ENCODE measurements around the gene CRYBG1.

Gene CRYBG1

DNA sequence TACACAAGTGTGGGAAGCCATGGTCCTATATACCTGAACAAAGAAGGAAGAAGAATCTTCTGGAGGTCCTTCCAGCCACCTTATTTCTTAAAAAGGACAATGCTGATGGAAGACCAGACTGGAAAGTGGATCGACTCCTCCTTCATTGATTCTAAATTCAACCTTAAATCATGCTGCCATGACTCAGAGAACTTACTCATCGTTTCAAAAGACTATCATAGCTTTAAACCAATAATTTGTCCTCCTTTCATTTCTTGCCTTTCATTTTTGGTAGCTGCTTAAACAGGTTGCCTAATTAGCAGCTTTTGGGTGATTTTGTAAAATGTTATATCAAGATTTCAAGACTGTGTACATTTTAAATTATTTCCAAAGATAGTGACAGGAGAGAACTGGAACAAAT is 208.0 kb downstream of the CRYBG1 start:
- no peak overlapping the region for H3K27ac ChIP-seq (replicated peaks)
- DNase-seq (ENCODE audit: low read depth in 1 of 2, low spot score in 1 of 2) = no peak
- TF ChIP-seq, protein P1, sequence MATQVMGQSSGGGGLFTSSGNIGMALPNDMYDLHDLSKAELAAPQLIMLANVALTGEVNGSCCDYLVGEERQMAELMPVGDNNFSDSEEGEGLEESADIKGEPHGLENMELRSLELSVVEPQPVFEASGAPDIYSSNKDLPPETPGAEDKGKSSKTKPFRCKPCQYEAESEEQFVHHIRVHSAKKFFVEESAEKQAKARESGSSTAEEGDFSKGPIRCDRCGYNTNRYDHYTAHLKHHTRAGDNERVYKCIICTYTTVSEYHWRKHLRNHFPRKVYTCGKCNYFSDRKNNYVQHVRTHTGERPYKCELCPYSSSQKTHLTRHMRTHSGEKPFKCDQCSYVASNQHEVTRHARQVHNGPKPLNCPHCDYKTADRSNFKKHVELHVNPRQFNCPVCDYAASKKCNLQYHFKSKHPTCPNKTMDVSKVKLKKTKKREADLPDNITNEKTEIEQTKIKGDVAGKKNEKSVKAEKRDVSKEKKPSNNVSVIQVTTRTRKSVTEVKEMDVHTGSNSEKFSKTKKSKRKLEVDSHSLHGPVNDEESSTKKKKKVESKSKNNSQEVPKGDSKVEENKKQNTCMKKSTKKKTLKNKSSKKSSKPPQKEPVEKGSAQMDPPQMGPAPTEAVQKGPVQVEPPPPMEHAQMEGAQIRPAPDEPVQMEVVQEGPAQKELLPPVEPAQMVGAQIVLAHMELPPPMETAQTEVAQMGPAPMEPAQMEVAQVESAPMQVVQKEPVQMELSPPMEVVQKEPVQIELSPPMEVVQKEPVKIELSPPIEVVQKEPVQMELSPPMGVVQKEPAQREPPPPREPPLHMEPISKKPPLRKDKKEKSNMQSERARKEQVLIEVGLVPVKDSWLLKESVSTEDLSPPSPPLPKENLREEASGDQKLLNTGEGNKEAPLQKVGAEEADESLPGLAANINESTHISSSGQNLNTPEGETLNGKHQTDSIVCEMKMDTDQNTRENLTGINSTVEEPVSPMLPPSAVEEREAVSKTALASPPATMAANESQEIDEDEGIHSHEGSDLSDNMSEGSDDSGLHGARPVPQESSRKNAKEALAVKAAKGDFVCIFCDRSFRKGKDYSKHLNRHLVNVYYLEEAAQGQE (IDR thresholded peaks at IDR 0.05; ENCODE audit: insufficient replicate concordance, low read depth) = no peak
- TF ChIP-seq POLR2AphosphoS5 (IDR thresholded peaks at IDR 0.05; ENCODE audit: low read depth) (no peak), GABPA (IDR thresholded peaks at IDR 0.05; ENCODE audit: low read depth) (no peak), SPI1 (IDR thresholded peaks at IDR 0.05; ENCODE audit: borderline replicate concordance, low read depth) (no peak)
- TF ChIP-seq, protein P2, sequence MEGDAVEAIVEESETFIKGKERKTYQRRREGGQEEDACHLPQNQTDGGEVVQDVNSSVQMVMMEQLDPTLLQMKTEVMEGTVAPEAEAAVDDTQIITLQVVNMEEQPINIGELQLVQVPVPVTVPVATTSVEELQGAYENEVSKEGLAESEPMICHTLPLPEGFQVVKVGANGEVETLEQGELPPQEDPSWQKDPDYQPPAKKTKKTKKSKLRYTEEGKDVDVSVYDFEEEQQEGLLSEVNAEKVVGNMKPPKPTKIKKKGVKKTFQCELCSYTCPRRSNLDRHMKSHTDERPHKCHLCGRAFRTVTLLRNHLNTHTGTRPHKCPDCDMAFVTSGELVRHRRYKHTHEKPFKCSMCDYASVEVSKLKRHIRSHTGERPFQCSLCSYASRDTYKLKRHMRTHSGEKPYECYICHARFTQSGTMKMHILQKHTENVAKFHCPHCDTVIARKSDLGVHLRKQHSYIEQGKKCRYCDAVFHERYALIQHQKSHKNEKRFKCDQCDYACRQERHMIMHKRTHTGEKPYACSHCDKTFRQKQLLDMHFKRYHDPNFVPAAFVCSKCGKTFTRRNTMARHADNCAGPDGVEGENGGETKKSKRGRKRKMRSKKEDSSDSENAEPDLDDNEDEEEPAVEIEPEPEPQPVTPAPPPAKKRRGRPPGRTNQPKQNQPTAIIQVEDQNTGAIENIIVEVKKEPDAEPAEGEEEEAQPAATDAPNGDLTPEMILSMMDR (IDR thresholded peaks at IDR 0.05; ENCODE audit: insufficient read depth, low read length) = no peak
- no peak overlapping the region for H3K4me3 ChIP-seq (replicated peaks; ENCODE audit: insufficient read depth, low read length)
- no peaks in the 10 kb centered on the region for H3K27me3 ChIP-seq (ENCODE audit: insufficient read depth, poor library complexity, severe bottlenecking)

DNA sequence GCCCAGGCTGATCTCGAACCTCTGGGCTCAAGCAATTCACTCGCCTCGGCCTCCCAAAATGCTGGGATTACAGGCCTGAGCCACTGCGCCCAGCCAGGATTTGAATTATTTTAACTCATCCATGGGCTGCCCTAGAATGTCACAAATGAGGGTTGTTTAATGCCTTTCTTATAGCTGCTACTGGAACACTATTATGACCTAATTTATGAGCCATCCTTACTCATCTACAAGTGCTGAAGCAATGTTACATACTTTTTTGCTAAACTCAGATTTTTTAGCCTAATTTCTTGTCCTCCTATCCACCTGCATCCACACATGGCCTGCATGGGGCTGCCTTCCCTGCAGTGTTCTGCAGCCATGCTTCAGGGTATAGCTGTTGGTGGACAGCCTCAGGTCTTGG is 208.9 kb downstream of the CRYBG1 start:
- Histone ChIP-seq H3K27me3 (ENCODE audit: insufficient read depth, poor library complexity, severe bottlenecking) (no peaks in the 10 kb centered on the region), H3K27ac (replicated peaks) (no peak overlapping the region), H3K4me3 (replicated peaks; ENCODE audit: insufficient read depth, low read length) (no peak overlapping the region)
- DNase-seq (ENCODE audit: low read depth in 1 of 2, low spot score in 1 of 2) = no peak
- no peak for TF ChIP-seq GABPA (IDR thresholded peaks at IDR 0.05; ENCODE audit: low read depth)
- TF ChIP-seq POLR2AphosphoS5 (IDR thresholded peaks at IDR 0.05; ENCODE audit: low read depth) = no peak
- TF ChIP-seq, protein P1 (IDR thresholded peaks at IDR 0.05; ENCODE audit: insufficient replicate concordance, low read depth) = no peak
- TF ChIP-seq SPI1 (IDR thresholded peaks at IDR 0.05; ENCODE audit: borderline replicate concordance, low read depth) = no peak
- TF ChIP-seq, protein P2 (IDR thresholded peaks at IDR 0.05; ENCODE audit: insufficient read depth, low read length) = no peak

DNA sequence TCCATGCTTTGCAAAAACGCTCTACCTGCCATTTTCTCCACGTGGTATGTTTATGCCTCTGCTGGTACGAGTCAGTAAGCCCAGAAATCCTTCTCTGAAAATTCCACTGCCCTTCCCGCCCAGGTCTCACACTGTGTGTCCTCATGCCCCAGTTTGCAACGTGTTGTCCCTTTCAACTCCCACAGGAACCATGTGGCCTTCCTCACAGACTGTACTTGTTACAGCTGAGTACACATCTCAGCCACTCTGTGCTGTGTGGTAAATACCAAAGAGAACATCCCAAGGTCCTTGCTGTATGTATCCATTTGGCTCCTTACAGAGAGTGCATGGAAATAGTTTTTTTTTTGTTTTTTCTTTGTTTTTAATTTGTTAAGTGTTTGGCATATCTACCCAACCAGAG is 211.9 kb downstream of the CRYBG1 start:
- H3K4me3 ChIP-seq (replicated peaks; ENCODE audit: insufficient read depth, low read length) = no peak overlapping the region
- H3K27me3 ChIP-seq (ENCODE audit: insufficient read depth, poor library complexity, severe bottlenecking) = no peaks in the 10 kb centered on the region
- no peak for DNase-seq (ENCODE audit: low read depth in 1 of 2, low spot score in 1 of 2)
- H3K27ac ChIP-seq (replicated peaks) = no peak overlapping the region; the same call in 1 of the 2 replicates
- TF ChIP-seq POLR2AphosphoS5 (IDR thresholded peaks at IDR 0.05; ENCODE audit: low read depth) (no peak), GABPA (IDR thresholded peaks at IDR 0.05; ENCODE audit: low read depth) (no peak), SPI1 (IDR thresholded peaks at IDR 0.05; ENCODE audit: borderline replicate concordance, low read depth) (no peak)
- TF ChIP-seq, protein P1 (IDR thresholded peaks at IDR 0.05; ENCODE audit: insufficient replicate concordance, low read depth) = no peak
- TF ChIP-seq, protein P2 (IDR thresholded peaks at IDR 0.05; ENCODE audit: insufficient read depth, low read length) = no peak
